22Rv1 (cell line): Measurements from ENCODE around the gene RAET1G.

Experiments
- H3K27ac ChIP-seq: fragments of 450-650 bp; 2 replicates; pipeline ENCODE4 v1.5.1; 2017
- CTCF ChIP-seq: fragments of 450-650 bp; IDR thresholded peaks from 2 replicates; pipeline ENCODE4 v1.5.1; 2017; ENCODE audit warnings: mild to moderate bottlenecking
- ZFX ChIP-seq: fragments of 450-650 bp; IDR thresholded peaks from 2 replicates; pipeline ENCODE4 v1.6.1; 2017; ENCODE audit warnings: antibody characterized with exemption, borderline replicate concordance

The RAET1G gene

DNA sequence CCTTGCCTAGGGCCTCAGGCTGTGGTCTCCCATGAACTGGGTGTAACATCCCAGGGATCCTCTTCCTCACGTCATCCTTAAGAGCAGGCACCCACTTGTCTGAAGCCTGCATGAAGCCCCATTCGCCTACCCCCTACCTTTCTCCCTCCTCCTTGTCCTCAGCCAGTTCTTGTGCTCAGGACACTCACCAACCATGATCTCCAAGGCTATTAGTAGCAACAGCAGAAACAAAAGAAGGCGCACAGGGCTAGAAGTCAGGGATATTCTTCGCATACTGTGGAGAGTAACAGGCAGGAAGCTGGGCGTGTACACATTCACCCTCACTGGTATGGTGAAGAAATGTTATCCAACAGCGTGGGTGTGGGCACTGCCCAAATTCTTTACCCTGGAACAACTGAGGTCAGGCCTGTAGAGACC lies 32.3 kb downstream of the RAET1G start:
- TF ChIP-seq CTCF (no peak), ZFX (no peak)
- no peak overlapping the region for H3K27ac ChIP-seq

DNA sequence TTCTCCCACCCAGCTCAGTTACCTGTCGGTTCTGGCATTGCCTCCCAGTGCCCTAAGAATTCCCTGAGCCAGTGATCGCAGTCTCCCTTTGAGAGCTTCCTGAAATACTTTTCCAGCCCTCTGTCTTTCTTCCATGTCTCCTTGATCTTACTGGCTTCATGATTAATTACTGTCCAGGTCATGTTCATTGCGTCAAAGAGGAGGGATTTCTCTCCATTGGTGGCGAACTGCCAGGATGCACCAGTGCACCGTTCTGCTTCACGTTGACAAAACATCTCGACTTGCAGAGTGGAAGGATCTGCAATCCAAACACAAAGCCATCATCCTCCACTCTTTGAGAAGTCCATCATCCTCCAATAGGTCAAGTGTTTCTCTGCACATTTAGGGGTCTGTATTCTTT lies 33.6 kb downstream of the RAET1G start:
- no peak for TF ChIP-seq CTCF
- TF ChIP-seq ZFX = no peak
- no peak overlapping the region for H3K27ac ChIP-seq

GRCh38 chr6:149888659-149889058 lies 34.3 kb downstream of the RAET1G start:
- no peak for TF ChIP-seq CTCF
- TF ChIP-seq ZFX = no peak
- no peak overlapping the region for H3K27ac ChIP-seq

DNA sequence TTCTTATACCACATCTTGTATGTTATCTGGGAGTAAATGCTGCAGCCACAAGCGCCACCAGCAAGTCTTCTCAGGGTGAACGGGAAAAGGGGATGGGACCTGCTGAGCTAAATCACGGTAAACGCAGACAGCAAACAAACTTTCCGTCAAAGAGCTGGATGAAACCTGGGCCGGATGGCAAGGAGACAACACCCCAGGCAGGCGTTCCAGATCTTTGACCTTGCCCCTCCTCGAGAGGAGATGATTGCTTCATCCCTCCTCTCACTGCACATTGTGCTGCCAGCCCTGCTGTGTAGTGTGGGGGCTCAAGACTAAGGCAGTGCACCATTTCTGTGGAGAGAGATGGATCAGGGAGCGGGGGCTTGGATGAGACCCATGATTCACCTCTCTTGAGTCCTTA lies 34.8 kb downstream of the RAET1G start:
- no peak overlapping the region for H3K27ac ChIP-seq

DNA sequence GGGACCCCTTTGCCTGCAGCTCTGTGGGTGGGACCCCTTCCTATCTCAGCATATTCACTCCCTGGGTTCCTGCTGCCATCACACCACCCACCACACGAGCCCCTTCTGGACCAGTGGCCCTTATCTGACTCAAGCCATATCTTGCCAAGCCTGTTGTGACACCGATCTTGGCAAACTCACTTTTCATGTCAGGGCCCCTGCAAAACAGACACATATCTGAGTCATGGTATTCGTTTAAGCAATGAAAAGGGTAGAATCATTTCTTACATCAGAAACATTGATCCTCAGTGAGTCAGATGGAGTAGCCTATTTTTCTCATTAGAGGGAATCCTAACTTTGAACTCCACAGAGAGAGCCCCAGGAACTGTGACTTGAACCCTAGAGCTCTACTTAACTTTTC lies 35.6 kb downstream of the RAET1G start:
- no peak for TF ChIP-seq ZFX
- TF ChIP-seq CTCF = no peak
- H3K27ac ChIP-seq = no peak overlapping the region

More for the DNA sequence above, 34.8 kb downstream of the RAET1G start:
- no peak for TF ChIP-seq ZFX
- no peak for TF ChIP-seq CTCF

GRCh38 chr6:149885888-149886287 lies 37.0 kb downstream of the RAET1G start:
- H3K27ac ChIP-seq = no peak overlapping the region
- TF ChIP-seq ZFX (no peak), CTCF (no peak)

GRCh38 chr6:149884617-149885016 lies 38.3 kb downstream of the RAET1G start:
- no peak for TF ChIP-seq ZFX
- TF ChIP-seq CTCF = no peak
- no peak overlapping the region for H3K27ac ChIP-seq
